ENCODE data around the gene GRN.
A peak's percentile ranks its signal among the peaks of the same experiment; 100 is the strongest.

GRN gene

DNA sequence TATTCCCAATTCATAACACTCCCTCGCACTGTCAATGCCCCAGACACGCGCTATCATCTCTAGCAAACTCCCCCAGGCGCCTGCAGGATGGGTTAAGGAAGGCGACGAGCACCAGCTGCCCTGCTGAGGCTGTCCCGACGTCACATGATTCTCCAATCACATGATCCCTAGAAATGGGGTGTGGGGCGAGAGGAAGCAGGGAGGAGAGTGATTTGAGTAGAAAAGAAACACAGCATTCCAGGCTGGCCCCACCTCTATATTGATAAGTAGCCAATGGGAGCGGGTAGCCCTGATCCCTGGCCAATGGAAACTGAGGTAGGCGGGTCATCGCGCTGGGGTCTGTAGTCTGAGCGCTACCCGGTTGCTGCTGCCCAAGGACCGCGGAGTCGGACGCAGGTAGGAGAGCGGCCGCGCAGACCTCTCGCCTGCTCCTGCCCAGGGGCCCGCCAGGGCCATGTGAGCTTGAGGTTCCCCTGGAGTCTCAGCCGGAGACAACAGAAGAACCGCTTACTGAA lies at the start of gene GRN:
Gene GRN (plus strand): TSS at position 364 of the 515 bp plus-strand sequence. CDS start 3,863 bp downstream, outside the sequence.
- Histone ChIP-seq H3K27me3 (ENCODE audit: insufficient read depth, poor library complexity, severe bottlenecking) (no peaks in the 10 kb centered on the region), H3K4me3 (ENCODE audit: severe bottlenecking) (peak within 1 kb of the TSS; percentile 68), H3K36me3 (ENCODE audit: low read depth) (0 out of 2 replicates have a peak, but pooled peaks cover 3% of the 10 kb centered on the region), H3K27ac (ENCODE audit: poor library complexity, severe bottlenecking) (peak within 1 kb of the TSS; percentile 61), H3K9me3 (ENCODE audit: severe bottlenecking) (no peaks in the 10 kb centered on the region), H3K4me1 (ENCODE audit: insufficient read depth, poor library complexity, severe bottlenecking) (peaks cover 19% of the 10 kb centered on the region)
- TF ChIP-seq, protein P1, sequence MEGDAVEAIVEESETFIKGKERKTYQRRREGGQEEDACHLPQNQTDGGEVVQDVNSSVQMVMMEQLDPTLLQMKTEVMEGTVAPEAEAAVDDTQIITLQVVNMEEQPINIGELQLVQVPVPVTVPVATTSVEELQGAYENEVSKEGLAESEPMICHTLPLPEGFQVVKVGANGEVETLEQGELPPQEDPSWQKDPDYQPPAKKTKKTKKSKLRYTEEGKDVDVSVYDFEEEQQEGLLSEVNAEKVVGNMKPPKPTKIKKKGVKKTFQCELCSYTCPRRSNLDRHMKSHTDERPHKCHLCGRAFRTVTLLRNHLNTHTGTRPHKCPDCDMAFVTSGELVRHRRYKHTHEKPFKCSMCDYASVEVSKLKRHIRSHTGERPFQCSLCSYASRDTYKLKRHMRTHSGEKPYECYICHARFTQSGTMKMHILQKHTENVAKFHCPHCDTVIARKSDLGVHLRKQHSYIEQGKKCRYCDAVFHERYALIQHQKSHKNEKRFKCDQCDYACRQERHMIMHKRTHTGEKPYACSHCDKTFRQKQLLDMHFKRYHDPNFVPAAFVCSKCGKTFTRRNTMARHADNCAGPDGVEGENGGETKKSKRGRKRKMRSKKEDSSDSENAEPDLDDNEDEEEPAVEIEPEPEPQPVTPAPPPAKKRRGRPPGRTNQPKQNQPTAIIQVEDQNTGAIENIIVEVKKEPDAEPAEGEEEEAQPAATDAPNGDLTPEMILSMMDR (IDR thresholded peaks at IDR 0.05; ENCODE audit: poor library complexity, severe bottlenecking) = no peak
- DNase-seq (ENCODE audit: low spot score) (peak; percentile 96), ATAC-seq (ENCODE audit: low read depth) (peak; percentile 96)

DNA sequence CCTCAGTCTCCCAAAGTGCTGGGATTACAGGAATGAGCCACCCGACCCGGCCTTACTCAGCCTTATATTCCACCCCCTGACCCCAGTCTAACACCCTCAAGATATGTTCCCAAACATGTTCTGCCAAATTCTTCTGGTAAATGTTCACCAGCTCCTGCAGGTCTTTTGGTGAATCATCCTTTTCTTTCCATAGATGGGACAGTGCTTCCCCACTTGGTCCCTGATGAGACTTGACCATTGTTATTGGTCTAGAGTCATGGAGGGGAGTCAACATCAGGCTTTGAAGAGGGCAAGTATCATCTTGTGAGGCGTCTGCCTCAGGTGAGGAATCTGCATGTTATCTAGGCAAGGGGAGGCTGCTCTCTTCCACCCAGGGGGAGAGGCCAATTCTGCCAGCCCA lies 47.1 kb upstream of the GRN start:
- DNase-seq (ENCODE audit: low spot score) = no peak
- no peaks in the 10 kb centered on the region for H3K9me3 ChIP-seq (ENCODE audit: severe bottlenecking)
- H3K27ac ChIP-seq (ENCODE audit: poor library complexity, severe bottlenecking) = no peak overlapping the region
- TF ChIP-seq, protein P1 (IDR thresholded peaks at IDR 0.05; ENCODE audit: poor library complexity, severe bottlenecking) = no peak
- no peak overlapping the region for H3K4me3 ChIP-seq (ENCODE audit: severe bottlenecking)
- no peaks in the 10 kb centered on the region for H3K36me3 ChIP-seq (ENCODE audit: low read depth)
- ATAC-seq (ENCODE audit: low read depth) = peak; percentile 60; the same call in 2 of the 3 replicates
- H3K4me1 ChIP-seq (ENCODE audit: insufficient read depth, poor library complexity, severe bottlenecking) = no peaks in the 10 kb centered on the region
- H3K27me3 ChIP-seq (ENCODE audit: insufficient read depth, poor library complexity, severe bottlenecking) = no peaks in the 10 kb centered on the region

DNA sequence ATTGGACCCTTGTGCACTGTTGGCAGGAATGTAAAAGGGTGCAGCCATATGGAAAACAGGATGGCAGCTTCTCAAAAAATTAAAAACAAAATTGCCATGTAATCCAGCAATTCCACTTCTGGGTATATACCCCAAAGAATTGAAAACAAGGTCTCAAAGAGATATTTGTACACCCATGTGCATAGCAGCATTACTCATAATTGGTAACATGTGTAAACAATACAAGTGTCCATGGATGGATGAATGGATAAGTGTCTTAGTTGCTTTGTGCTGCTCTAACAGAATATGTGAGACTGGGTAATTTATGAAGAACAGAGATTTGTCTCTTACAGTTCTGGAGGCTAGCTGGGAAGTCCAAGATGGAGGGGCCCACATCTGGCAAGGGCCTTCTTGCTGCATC lies 40.5 kb upstream of the GRN start:
- Histone ChIP-seq H3K9me3 (ENCODE audit: severe bottlenecking) (no peaks in the 10 kb centered on the region), H3K4me3 (ENCODE audit: severe bottlenecking) (no peak overlapping the region), H3K36me3 (ENCODE audit: low read depth) (no peaks in the 10 kb centered on the region), H3K27ac (ENCODE audit: poor library complexity, severe bottlenecking) (no peak overlapping the region), H3K27me3 (ENCODE audit: insufficient read depth, poor library complexity, severe bottlenecking) (no peaks in the 10 kb centered on the region), H3K4me1 (ENCODE audit: insufficient read depth, poor library complexity, severe bottlenecking) (peaks cover 7% of the 10 kb centered on the region)
- TF ChIP-seq, protein P1 (IDR thresholded peaks at IDR 0.05; ENCODE audit: poor library complexity, severe bottlenecking) = no peak
- DNase-seq (ENCODE audit: low spot score) = no peak
- ATAC-seq (ENCODE audit: low read depth) = no peak

DNA sequence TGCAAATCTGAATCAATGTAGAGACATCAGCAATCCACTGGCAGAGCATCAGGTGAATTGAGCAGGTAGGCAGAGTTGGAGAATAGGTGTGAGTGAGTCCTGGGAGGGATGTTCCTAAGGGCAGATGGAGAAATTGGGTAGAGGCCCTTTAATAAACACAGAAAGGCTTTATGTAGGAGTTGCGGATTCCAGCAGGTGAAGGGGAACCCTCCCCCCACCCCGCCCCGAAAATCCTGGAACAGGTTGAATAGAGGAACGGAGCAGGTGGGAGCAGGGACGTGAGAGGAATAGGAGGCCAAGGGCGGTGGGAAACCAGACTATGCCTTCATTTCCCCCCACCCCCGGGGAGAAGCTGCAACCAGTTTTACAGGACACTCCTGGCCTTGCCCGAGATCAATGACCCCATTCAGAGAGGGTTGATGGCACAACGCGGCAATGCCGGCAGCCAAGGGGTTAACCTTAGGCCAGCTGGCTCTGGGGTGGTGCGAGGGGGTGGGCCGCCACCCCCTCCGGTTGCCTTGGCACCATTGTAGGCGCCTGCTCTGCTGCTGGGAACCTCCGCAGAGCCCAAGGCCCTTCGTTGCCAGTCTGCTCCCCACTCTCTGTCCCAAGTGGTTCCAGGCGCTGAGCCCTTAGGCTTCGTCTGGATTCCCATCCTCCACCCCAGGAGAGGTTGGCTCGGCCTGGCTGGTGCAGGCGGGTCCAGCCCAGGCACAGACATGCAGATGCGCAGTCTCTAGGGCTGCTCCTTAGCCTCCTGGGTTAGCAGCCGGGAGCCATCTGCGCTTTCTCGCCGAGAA lies 37.5 kb upstream of the GRN start:
- H3K4me3 ChIP-seq (ENCODE audit: severe bottlenecking) = no peak overlapping the region
- DNase-seq (ENCODE audit: low spot score) (no peak), ATAC-seq (ENCODE audit: low read depth) (peak; percentile 82)

More for the DNA sequence above, 37.5 kb upstream of the GRN start:
- H3K36me3 ChIP-seq (ENCODE audit: low read depth) = no peaks in the 10 kb centered on the region
- no peaks in the 10 kb centered on the region for H3K9me3 ChIP-seq (ENCODE audit: severe bottlenecking)
- TF ChIP-seq, protein P1 (IDR thresholded peaks at IDR 0.05; ENCODE audit: poor library complexity, severe bottlenecking) = no peak
- no peaks in the 10 kb centered on the region for H3K27me3 ChIP-seq (ENCODE audit: insufficient read depth, poor library complexity, severe bottlenecking)
- H3K27ac ChIP-seq (ENCODE audit: poor library complexity, severe bottlenecking) = no peak overlapping the region
- H3K4me1 ChIP-seq (ENCODE audit: insufficient read depth, poor library complexity, severe bottlenecking) = peaks cover 7% of the 10 kb centered on the region
